GM12878 (cell line): ENCODE data around the gene CD300LG. TPM values are rescaled to one million over a fixed set of nuclear protein-coding genes. Genes with fewer than 3 reads are reported as not detected.

Experiments
- ATAC-seq: fragments of 200-7000 bp; cut with Tn5 transposase; 3 replicates; pipeline ENCODE4 v1.9.1; 2020; ENCODE audit warnings: mild to moderate bottlenecking, moderate library complexity
- BruUV-seq: library from RNA; stranded (reverse); fragments of 400-500 nt; replicated peaks from 2 replicates; lab custom pipeline; 2021; lab: Mats Ljungman, UMichigan
- CTCF ChIA-PET: fragments of 300-600 bp; sonication (Branson Sonifier 250); formaldehyde crosslinking; extraction: SDS; loops from one replicate; lab custom pipeline; 2021; ENCODE audit warnings: inconsistent platforms; lab: Yijun Ruan, JAX
- POLR2A ChIA-PET: fragments of 350-600 bp; formaldehyde crosslinking; extraction: SDS; loops from one replicate; lab custom pipeline; 2021; ENCODE audit warnings: inconsistent platforms; lab: Charles Lee
- RAD21 ChIA-PET: fragments of 300-600 bp; sonication (Branson Sonifier 250); formaldehyde crosslinking; loops from one replicate; lab custom pipeline; 2023; ENCODE audit warnings: antibody characterized with exemption; ENCODE audit not compliant: unreplicated experiment; lab: Charles Lee
- SMC1A ChIA-PET: fragments of 300-600 bp; sonication (Branson Sonifier 250); formaldehyde crosslinking; loops from one replicate; lab custom pipeline; 2023; ENCODE audit not compliant: unreplicated experiment, uncharacterized antibody; lab: Charles Lee
- DNase-seq: peaks from one replicate; pipeline ENCODE4 v3.0.0-alpha.2; 2011; ENCODE audit warnings: low read depth, low spot score
- FAIRE-seq: peaks from 3 replicates; lab custom pipeline; 2011; peaks lifted over from hg19 to GRCh38; lab: Jason Lieb, UNC
- H2AFZ ChIP-seq: 2 replicates; pipeline ENCODE4 v1.6.0; 2011; ENCODE audit warnings: low read depth, low read length, control low read depth; ENCODE audit not compliant: control insufficient read depth
- H3K27ac ChIP-seq: 2 replicates; pipeline ENCODE4 v1.5.1; 2011; ENCODE audit warnings: control low read depth; ENCODE audit not compliant: control insufficient read depth, insufficient read depth
- H3K27me3 ChIP-seq, 2 experiments: replicated peaks in 1 of 2; 2 replicates each; pipeline versions ENCODE4 v1.6.0 to v1.6.1; 2011; ENCODE audit warnings: low read length in 1 of 2; ENCODE audit not compliant: control insufficient read depth in 2 of 2, insufficient read depth in 2 of 2
- H3K36me3 ChIP-seq, 2 experiments: 2 replicates each; pipeline ENCODE4 v1.5.1; 2011; ENCODE audit warnings: low read length in 1 of 2; ENCODE audit not compliant: control insufficient read depth in 2 of 2, insufficient read depth in 2 of 2
- H3K4me1 ChIP-seq: 2 replicates; pipeline ENCODE4 v1.6.1; 2011; ENCODE audit warnings: mild to moderate bottlenecking, low read length, moderate library complexity, mixed read lengths; ENCODE audit not compliant: control insufficient read depth, insufficient read depth
- H3K4me2 ChIP-seq: 2 replicates; pipeline ENCODE4 v1.6.0; 2011; ENCODE audit warnings: control low read depth; ENCODE audit not compliant: control insufficient read depth, insufficient read depth
- H3K4me3 ChIP-seq: fragments of 200-600 bp; sonication (generic); 2 replicates; pipeline ENCODE4 v1.5.1; 2016
- H3K79me2 ChIP-seq: 2 replicates; pipeline ENCODE4 v1.6.0; 2011; ENCODE audit warnings: low read length; ENCODE audit not compliant: control insufficient read depth, insufficient read depth
- H3K9ac ChIP-seq: 2 replicates; pipeline ENCODE4 v1.8.0; 2011; ENCODE audit warnings: low read length, control low read depth, mixed read lengths; ENCODE audit not compliant: control insufficient read depth, insufficient read depth
- H3K9me3 ChIP-seq: replicated peaks from 3 replicates; pipeline ENCODE4 v1.5.1; 2011; ENCODE audit warnings: mild to moderate bottlenecking, low read length; ENCODE audit not compliant: control insufficient read depth, insufficient read depth
- H4K20me1 ChIP-seq: 2 replicates; pipeline ENCODE4 v1.6.0; 2011; ENCODE audit not compliant: control insufficient read depth, insufficient read depth
- ATF3 ChIP-seq: IDR thresholded peaks from 2 replicates; pipeline ENCODE4 v1.6.1; 2011; ENCODE audit warnings: low read depth, mild to moderate bottlenecking, low read length, moderate library complexity, borderline replicate concordance; ENCODE audit errors: extremely low read depth
- CREM ChIP-seq: IDR thresholded peaks from 2 replicates; pipeline ENCODE4 v1.6.1; 2014; ENCODE audit warnings: antibody characterized with exemption, low read depth
- E2F4 ChIP-seq: IDR thresholded peaks from 2 replicates; pipeline ENCODE4 v1.6.1; 2012; ENCODE audit warnings: low read depth, low read length, improper control_type of control experiment
- EZH2 ChIP-seq: IDR thresholded peaks from 2 replicates; pipeline ENCODE4 v1.6.1; 2012; ENCODE audit warnings: low read depth, mild to moderate bottlenecking, control low read depth, inconsistent platforms, low read length, borderline replicate concordance; ENCODE audit not compliant: control insufficient read depth
- FOXK2 ChIP-seq: fragments of 450-650 bp; IDR thresholded peaks from 2 replicates; pipeline ENCODE4 v1.6.1; 2017; ENCODE audit warnings: mild to moderate bottlenecking, moderate library complexity
- IRF5 ChIP-seq: fragments of 450-650 bp; IDR thresholded peaks from 2 replicates; pipeline ENCODE4 v1.6.1; 2017; ENCODE audit warnings: borderline replicate concordance
- MYC ChIP-seq: IDR thresholded peaks from 2 replicates; pipeline ENCODE4 v1.6.1; 2011; ENCODE audit warnings: mild to moderate bottlenecking, low read length, moderate library complexity, inconsistent platforms; ENCODE audit not compliant: insufficient read depth, insufficient replicate concordance, insufficient read length, severe bottlenecking
- PAX8 ChIP-seq: fragments of 450-650 bp; IDR thresholded peaks from 2 replicates; pipeline ENCODE4 v1.6.1; 2017; ENCODE audit warnings: mild to moderate bottlenecking, moderate library complexity
- TAF1 ChIP-seq: IDR thresholded peaks from 2 replicates; pipeline ENCODE4 v1.6.1; 2011; ENCODE audit warnings: mild to moderate bottlenecking, low read depth, low read length, borderline replicate concordance
- TCF7 ChIP-seq: IDR thresholded peaks from 2 replicates; pipeline ENCODE4 v1.6.1; 2014; ENCODE audit warnings: antibody characterized with exemption, borderline replicate concordance
- ZNF24 ChIP-seq: fragments of 450-650 bp; IDR thresholded peaks from 2 replicates; pipeline ENCODE4 v1.6.1; 2017; ENCODE audit warnings: antibody characterized with exemption, mild to moderate bottlenecking
- ZNF687 ChIP-seq: fragments of 450-650 bp; IDR thresholded peaks from 2 replicates; pipeline ENCODE4 v1.6.1; 2017; ENCODE audit warnings: mild to moderate bottlenecking, moderate library complexity
- WGBS: methylation state at CpG from one replicate; pipeline ENCODE4 v1.1.6; 2016; ENCODE audit warnings: low lambda C conversion rate; ENCODE audit not compliant: insufficient replicate concordance, insufficient coverage; ENCODE audit errors: missing lambda C conversion rate; 5-methylcytosine and 5-hydroxymethylcytosine counted together
- in situ Hi-C: fragments of 300-500 bp; cut with MboI; formaldehyde crosslinking; loops from 9 replicates; pipeline ENCODE4 v1.14.3; 2018; ENCODE audit warnings: mixed read lengths
- intact Hi-C: fragments of 100-400 bp; cut with micrococcal nuclease; formaldehyde crosslinking; loops from one replicate; pipeline ENCODE4 v1.14.2; 2022; ENCODE audit not compliant: unreplicated experiment
- polyA plus RNA-seq, 11 experiments: library from polyadenylated mRNA; depleted of rRNA in 4 of 11; unstranded in 6 of 11; stranded (reverse) in 5 of 11; fragments of >200 nt; fragmentation: Nextera tagmentation in 4 of 11; fragmentation: Illumina TruSeq in 1 of 11; extraction: Ambion mirVana in 4 of 11; extraction: Trizol in 1 of 11; gene quantifications; 1 replicate in 1 of 11; 2 replicates in 10 of 11; pipeline versions ENCODE4 v1.2.1 to v1.2.3, GENCODE V29; 2011 to 2016; ENCODE audit warnings: inconsistent platforms in 2 of 11, missing spikeins in 2 of 11, low read depth in 1 of 11
- total RNA-seq, 4 experiments: library from RNA; depleted of rRNA in 3 of 4; stranded (reverse); fragments of >200 nt in 3 of 4; fragmentation: Illumina TruSeq in 1 of 4; extraction: Trizol in 1 of 4; gene quantifications; 2 replicates each; pipeline versions ENCODE4 v1.2.1 to v1.2.3, GENCODE V29; 2013 to 2021

CD300LG gene
- total and polyA plus RNA-seq, 10 of the 15 experiments (the other 5 are each of a cell fraction or from before 2014, with no cell fraction given): not detected

- TF ChIP-seq ZNF687: no peak
- no peak for TF ChIP-seq E2F4
- TF ChIP-seq EZH2: no peak
- TF ChIP-seq TCF7: no peak
Measured at GRCh38 chr17:43814714-43815113, 32.3 kb upstream of the CD300LG start (continued).

GRCh38 chr17:43816336-43817320 lies 30.3 kb upstream of the CD300LG start:
- BruUV-seq: no TSS peak
- RAD21 ChIA-PET: no interaction called here
- Histone ChIP-seq H3K27ac (no peak overlapping the region), H4K20me1 (no peaks in the 10 kb centered on the region), H3K9ac (no peak overlapping the region), H3K27me3 (peaks cover 0 to 2% of the 10 kb centered on the region in 2 experiments; a peak in 3 of 4 replicates), H3K4me3 (no peak overlapping the region), H3K36me3 (no peaks in the 10 kb centered on the region), H2AFZ (no peak overlapping the region), H3K4me2 (no peak overlapping the region), H3K79me2 (no peaks in the 10 kb centered on the region), H3K9me3 (no peaks in the 10 kb centered on the region), H3K4me1 (no peaks in the 10 kb centered on the region)
- POLR2A ChIA-PET: interaction anchor here (0.5 to 0.6 kb wide), 2 partner anchors 51 to 347 kb away, joined by 3 to 4 read pairs; no protein-coding TSS in a partner anchor
- SMC1A ChIA-PET: no interaction called here
- in situ Hi-C loops: no loop called here
- intact Hi-C loops: no loop called here
- no peak for FAIRE-seq
- CTCF ChIA-PET: interaction anchor here (0.9 to 1.4 kb wide), 3 partner anchors 14 to 50 kb away, joined by 3 read pairs; no protein-coding TSS in a partner anchor
- no peak for ATAC-seq
- WGBS: 40% methylated on average over 24 of the region's 24 CpGs
- no peak for DNase-seq
- no peak for TF ChIP-seq CREM
- TF ChIP-seq TAF1: no peak
- no peak for TF ChIP-seq ZNF24
- TF ChIP-seq ATF3: no peak
- TF ChIP-seq PAX8: no peak
- TF ChIP-seq MYC: no peak
- no peak for TF ChIP-seq IRF5
- no peak for TF ChIP-seq FOXK2
